Right cardiac atrium (tissue), 5 donors: ENCODE results near the gene HTR3B. TPM values are rescaled to one million over a fixed set of nuclear protein-coding genes. Genes with fewer than 3 reads are reported as not detected.
"Not testable (repeated sequence)": the region's sequence is repeated elsewhere in the genome, so short reads cannot be mapped to it uniquely, and the experiment has no call there.

Source experiments
- ATAC-seq, 2 donors: fragments of 200-7000 bp; cut with Tn5 transposase; one replicate each; pipeline versions ENCODE4 v1.8.0 to v1.9.1; 2020; ENCODE audit warnings: moderate library complexity in 2 of 2, mild to moderate bottlenecking in 1 of 2
- DNase-seq, 3 donors: peaks; one replicate each; pipeline ENCODE4 v3.0.0-alpha.2; 2020
- H3K27ac ChIP-seq: one replicate; pipeline ENCODE4 v1.5.1; 2013; ENCODE audit warnings: mild to moderate bottlenecking, low read length, control low read depth, moderate library complexity
- H3K27me3 ChIP-seq: one replicate; pipeline ENCODE4 v1.6.1; 2013; ENCODE audit not compliant: control insufficient read depth, insufficient read depth
- H3K4me1 ChIP-seq: one replicate; pipeline ENCODE4 v1.6.1; 2013; ENCODE audit warnings: low read length; ENCODE audit not compliant: control insufficient read depth, insufficient read depth
- H3K4me3 ChIP-seq: one replicate; pipeline ENCODE4 v1.5.1; 2013; ENCODE audit warnings: low read length, control low read depth
- H3K9me3 ChIP-seq: one replicate; pipeline ENCODE4 v1.6.1; 2013; ENCODE audit warnings: low read length; ENCODE audit not compliant: control insufficient read depth
- WGBS: extraction: QIAGEN DNeasy Blood & Tissue Kit; methylation state at CpG from one replicate; pipeline ENCODE4 v1.1.7; 2013; 5-methylcytosine and 5-hydroxymethylcytosine counted together
- intact Hi-C, 4 donors: fragments of 100-400 bp; cut with DNase I; formaldehyde crosslinking; loops; one replicate each; pipeline versions ENCODE4 v1.11.0 to v1.14.0; 2022 to 2023
- polyA plus RNA-seq: library from polyadenylated mRNA; stranded (reverse); fragments of 200-250 nt; gene quantifications from one replicate; pipeline ENCODE4 v1.2.3, GENCODE V29; 2013
- total RNA-seq, 4 donors: library from RNA; stranded (reverse); fragmentation: NEBNext Ultra II Directional; extraction: Animal tissue kit (Norgen Biotek cat#: 25700); gene quantifications; one replicate each; pipeline ENCODE4 v1.2.1, GENCODE V29; 2021
- donor health status: healthy with polysubstance abuse.
- donor health status: DM: no; HTN: yes; CAD: no.
- donor health status: DM: no; HTN: no; CAD: no.
- donor health status: DM: no; HTN: yes; CAD: no; lungs with severe emphysema.
- donor health status: DM: yes; HTN: yes; CAD: no.

HTR3B gene
- total and polyA plus RNA-seq, 5 donors: not detected

GRCh38 chr11:113908098-113908497 is 3.5 kb downstream of the HTR3B start:
- 68% methylated on average over 9 of the region's 9 CpGs for WGBS
- Histone ChIP-seq H3K9me3 (no peaks in the 10 kb centered on the region), H3K27me3 (no peaks in the 10 kb centered on the region), H3K27ac (no peak overlapping the region), H3K4me1 (no peaks in the 10 kb centered on the region), H3K4me3 (no peak overlapping the region)
- no peak for DNase-seq
- ATAC-seq: no peak
- intact Hi-C loops: loop anchor here in 2 of 4 donors (10.0 kb wide), 2 partner anchors 77 to 357 kb away; no protein-coding TSS in a partner anchor

GRCh38 chr11:113911491-113911890 is 6.9 kb downstream of the HTR3B start:
- H3K4me3 ChIP-seq, intact Hi-C loops, H3K27ac ChIP-seq, DNase-seq, ATAC-seq, H3K9me3 ChIP-seq, H3K27me3 ChIP-seq, H3K4me1 ChIP-seq: not testable (repeated sequence)
- WGBS: 92% methylated on average over 9 of the region's 9 CpGs

GRCh38 chr11:113923572-113923971 is 19.0 kb downstream of the HTR3B start:
- Histone ChIP-seq H3K9me3 (no peaks in the 10 kb centered on the region), H3K27me3 (no peaks in the 10 kb centered on the region), H3K4me3 (no peak overlapping the region), H3K4me1 (no peaks in the 10 kb centered on the region), H3K27ac (no peak overlapping the region)
- intact Hi-C loops: no loop called here
- no peak for ATAC-seq
- 83% methylated on average over 2 of the region's 2 CpGs for WGBS
- DNase-seq: no peak

GRCh38 chr11:113926273-113927197 is 21.9 kb downstream of the HTR3B start:
- Histone ChIP-seq H3K27ac (no peak overlapping the region), H3K4me1 (no peaks in the 10 kb centered on the region), H3K9me3 (no peaks in the 10 kb centered on the region), H3K27me3 (no peaks in the 10 kb centered on the region), H3K4me3 (no peak overlapping the region)
- 75% methylated on average over 12 of the region's 12 CpGs for WGBS
- ATAC-seq: no peak
- intact Hi-C loops: no loop called here
- DNase-seq: no peak

- Histone ChIP-seq H3K27me3 (no peaks in the 10 kb centered on the region), H3K9me3 (no peaks in the 10 kb centered on the region), H3K4me3 (no peak overlapping the region), H3K4me1 (no peaks in the 10 kb centered on the region), H3K27ac (no peak overlapping the region)
- ATAC-seq: no peak
- DNase-seq: no peak
- intact Hi-C loops: no loop called here
- WGBS: 86% methylated on average over 5 of the region's 5 CpGs
These were observed 23.7 kb downstream of the HTR3B start for GRCh38 chr11:113928311-113928710.

GRCh38 chr11:113932788-113933187 is 28.2 kb downstream of the HTR3B start:
- no peak for DNase-seq
- no peak overlapping the region for H3K27ac ChIP-seq
- no peak for ATAC-seq
- WGBS: 68% methylated on average over 7 of the region's 7 CpGs
- no peak overlapping the region for H3K4me3 ChIP-seq
- H3K9me3 ChIP-seq: no peaks in the 10 kb centered on the region
- intact Hi-C loops: no loop called here
- H3K27me3 ChIP-seq: no peaks in the 10 kb centered on the region
- no peaks in the 10 kb centered on the region for H3K4me1 ChIP-seq

GRCh38 chr11:113934193-113934592 is 29.6 kb downstream of the HTR3B start:
- H3K27me3 ChIP-seq, ATAC-seq, H3K27ac ChIP-seq, H3K4me1 ChIP-seq, intact Hi-C loops, H3K9me3 ChIP-seq, DNase-seq, H3K4me3 ChIP-seq: not testable (repeated sequence)
- WGBS: 96% methylated on average over 3 of the region's 3 CpGs

GRCh38 chr11:113934761-113935160 is 30.2 kb downstream of the HTR3B start:
- no peaks in the 10 kb centered on the region for H3K9me3 ChIP-seq
- intact Hi-C loops: no loop called here
- no peaks in the 10 kb centered on the region for H3K27me3 ChIP-seq

GRCh38 chr11:113935858-113936257 is 31.3 kb downstream of the HTR3B start:
- no peaks in the 10 kb centered on the region for H3K9me3 ChIP-seq
- ATAC-seq (peak in 1 of 2 donors; percentile 55), DNase-seq (no peak)
- H3K4me1 ChIP-seq: no peaks in the 10 kb centered on the region
- H3K27ac ChIP-seq: no peak overlapping the region
- H3K4me3 ChIP-seq: no peak overlapping the region
- H3K27me3 ChIP-seq: no peaks in the 10 kb centered on the region
- WGBS: 35% methylated on average over 4 of the region's 4 CpGs
- intact Hi-C loops: no loop called here

More at GRCh38 chr11:113934761-113935160, 30.2 kb downstream of the HTR3B start:
- WGBS: 83% methylated on average over 4 of the region's 4 CpGs
- Histone ChIP-seq H3K4me1 (no peaks in the 10 kb centered on the region), H3K27ac (no peak overlapping the region), H3K4me3 (no peak overlapping the region)
- DNase-seq: no peak
- no peak for ATAC-seq

GRCh38 chr11:113937918-113938317 is 33.3 kb downstream of the HTR3B start:
- WGBS: 84% methylated on average over 3 of the region's 3 CpGs
- Histone ChIP-seq H3K4me3 (no peak overlapping the region), H3K4me1 (no peaks in the 10 kb centered on the region), H3K27me3 (no peaks in the 10 kb centered on the region), H3K9me3 (no peaks in the 10 kb centered on the region), H3K27ac (no peak overlapping the region)
- no peak for ATAC-seq
- DNase-seq: no peak
- intact Hi-C loops: no loop called here

- DNase-seq: no peak
- ATAC-seq: no peak
- intact Hi-C loops: no loop called here
- Histone ChIP-seq H3K27me3 (no peaks in the 10 kb centered on the region), H3K9me3 (no peaks in the 10 kb centered on the region), H3K4me3 (no peak overlapping the region), H3K4me1 (no peaks in the 10 kb centered on the region), H3K27ac (no peak overlapping the region)
- WGBS: 90% methylated on average over 8 of the region's 8 CpGs
These were observed 37.7 kb downstream of the HTR3B start for GRCh38 chr11:113942256-113942655.
